Liver (tissue), 9 donors: ENCODE results near the gene WWOX. TPM values are rescaled to one million over a fixed set of nuclear protein-coding genes. Genes with fewer than 3 reads are reported as not detected.

ENCODE experiments used
- DNase-seq: peaks from one replicate; pipeline ENCODE4 v3.0.0-alpha.2; 2017; ENCODE audit warnings: low spot score
- H3K27ac ChIP-seq, 2 donors: one replicate each; pipeline ENCODE4 v1.7.0; 2013; ENCODE audit warnings: inconsistent platforms in 2 of 2, low read length in 2 of 2, control low read depth in 1 of 2, low read depth in 1 of 2, mild to moderate bottlenecking in 1 of 2
- H3K27me3 ChIP-seq, 4 donors: one replicate each; pipeline versions ENCODE4 v1.6.1 to v1.7.0; 2013; ENCODE audit warnings: low read length in 3 of 4, inconsistent platforms in 1 of 4, mild to moderate bottlenecking in 1 of 4, moderate library complexity in 1 of 4; ENCODE audit not compliant: control insufficient read depth in 4 of 4, insufficient read depth in 4 of 4
- H3K36me3 ChIP-seq, 4 donors: one replicate each; pipeline versions ENCODE4 v1.6.1 to v1.7.0; 2013; ENCODE audit warnings: low read length in 3 of 4, mild to moderate bottlenecking in 3 of 4, low read depth in 1 of 4, moderate library complexity in 1 of 4; ENCODE audit not compliant: control insufficient read depth in 4 of 4, insufficient read depth in 3 of 4
- H3K4me1 ChIP-seq, 4 donors: one replicate each; pipeline versions ENCODE4 v1.6.1 to v1.7.0; 2013; ENCODE audit warnings: low read length in 3 of 4, mild to moderate bottlenecking in 3 of 4, moderate library complexity in 1 of 4; ENCODE audit not compliant: control insufficient read depth in 4 of 4, insufficient read depth in 4 of 4
- H3K4me3 ChIP-seq, 3 donors: one replicate each; pipeline versions ENCODE4 v1.6.1 to v1.7.0; 2013; ENCODE audit warnings: low read length in 3 of 3, control low read depth in 1 of 3, low read depth in 1 of 3, mild to moderate bottlenecking in 1 of 3
- H3K9ac ChIP-seq, 2 donors: one replicate each; pipeline ENCODE4 v1.7.0; 2013; ENCODE audit warnings: low read length in 2 of 2, mild to moderate bottlenecking in 2 of 2, moderate library complexity in 2 of 2, control low read depth in 1 of 2, low read depth in 1 of 2
- H3K9me3 ChIP-seq, 4 donors: one replicate each; pipeline versions ENCODE4 v1.6.1 to v1.7.0; 2013; ENCODE audit warnings: low read length in 3 of 4; ENCODE audit not compliant: control insufficient read depth in 4 of 4
- EGR1 ChIP-seq, 2 donors: IDR thresholded peaks; 2 replicates each; pipeline ENCODE4 v1.6.1; 2016 to 2018; ENCODE audit warnings: antibody characterized with exemption in 2 of 2, low read depth in 2 of 2
- FOXA1 ChIP-seq: IDR thresholded peaks from 2 replicates; pipeline ENCODE4 v1.6.1; 2016; ENCODE audit warnings: antibody characterized with exemption
- FOXA2 ChIP-seq: IDR thresholded peaks from 2 replicates; pipeline ENCODE4 v1.6.1; 2016; ENCODE audit warnings: antibody characterized with exemption
- GABPA ChIP-seq, 2 donors: IDR thresholded peaks in 1 of 2; conservative IDR thresholded peaks in 1 of 2; 2 replicates each; pipeline ENCODE4 v1.6.1; 2016; ENCODE audit warnings: antibody characterized with exemption in 2 of 2, mild to moderate bottlenecking in 1 of 2, moderate library complexity in 1 of 2
- HNF4A ChIP-seq, 2 donors: conservative IDR thresholded peaks; 2 replicates each; pipeline ENCODE4 v1.6.1; 2016; ENCODE audit warnings: antibody characterized with exemption in 2 of 2, mild to moderate bottlenecking in 2 of 2
- HNF4G ChIP-seq: IDR thresholded peaks from 2 replicates; pipeline ENCODE4 v1.6.1; 2016; ENCODE audit warnings: antibody characterized with exemption
- JUND ChIP-seq, 2 donors: IDR thresholded peaks; 2 replicates each; pipeline ENCODE4 v1.6.1; 2016; ENCODE audit warnings: antibody characterized with exemption in 2 of 2
- NR2F2 ChIP-seq: IDR thresholded peaks from 2 replicates; pipeline ENCODE4 v1.6.1; 2016; ENCODE audit warnings: antibody characterized with exemption
- RAD21 ChIP-seq, 2 donors: IDR thresholded peaks; 2 replicates each; pipeline ENCODE4 v1.6.1; 2016; ENCODE audit warnings: antibody characterized with exemption in 2 of 2, mild to moderate bottlenecking in 2 of 2
- RXRA ChIP-seq, 2 donors: IDR thresholded peaks; 2 replicates each; pipeline ENCODE4 v1.6.1; 2017 to 2018; ENCODE audit warnings: antibody characterized with exemption in 2 of 2, mild to moderate bottlenecking in 1 of 2
- SP1 ChIP-seq: IDR thresholded peaks from 2 replicates; pipeline ENCODE4 v1.6.1; 2018; ENCODE audit warnings: antibody characterized with exemption, mild to moderate bottlenecking
- TAF1 ChIP-seq: conservative IDR thresholded peaks from 2 replicates; pipeline ENCODE4 v1.6.1; 2016; ENCODE audit warnings: antibody characterized with exemption, mild to moderate bottlenecking
- WGBS: extraction: QIAGEN DNeasy Blood & Tissue Kit; methylation state at CpG from one replicate; pipeline ENCODE4 v1.1.7; 2013; 5-methylcytosine and 5-hydroxymethylcytosine counted together
- polyA plus RNA-seq, 2 donors: library from polyadenylated mRNA; stranded (reverse) in 1 of 2; unstranded in 1 of 2; fragments of 200-250 nt in 1 of 2; fragments of >200 nt in 1 of 2; fragmentation: Nextera tagmentation in 1 of 2; extraction: Ambion mirVana in 1 of 2; gene quantifications; one replicate each; pipeline versions ENCODE4 v1.2.1 to v1.2.3, GENCODE V29; 2013 to 2015
- total RNA-seq, 2 donors: library from RNA; depleted of rRNA; stranded (reverse); fragments of >200 nt; gene quantifications; one replicate each; pipeline ENCODE4 v1.2.3, GENCODE V29; 2014
- TF ChIP-seq, protein P1 (sequence below): IDR thresholded peaks from 2 replicates; pipeline ENCODE4 v1.6.1; 2016; ENCODE audit warnings: antibody characterized with exemption, mild to moderate bottlenecking
- TF ChIP-seq, protein P2 (sequence below): fragments of 150-350 bp; IDR thresholded peaks from 2 replicates; pipeline ENCODE4 v1.5.1; 2017; ENCODE audit warnings: improper control_type of control experiment, low read depth, low read length; ENCODE audit not compliant: missing input control
- donor health status: healthy.
- donor health status: healthy.
- donor health status: healthy.
- donor health status: healthy.
- donor health status: healthy.

The WWOX gene
- total and polyA plus RNA-seq, 4 donors: 9.8 to 46.0 (median 15.3) TPM

DNA sequence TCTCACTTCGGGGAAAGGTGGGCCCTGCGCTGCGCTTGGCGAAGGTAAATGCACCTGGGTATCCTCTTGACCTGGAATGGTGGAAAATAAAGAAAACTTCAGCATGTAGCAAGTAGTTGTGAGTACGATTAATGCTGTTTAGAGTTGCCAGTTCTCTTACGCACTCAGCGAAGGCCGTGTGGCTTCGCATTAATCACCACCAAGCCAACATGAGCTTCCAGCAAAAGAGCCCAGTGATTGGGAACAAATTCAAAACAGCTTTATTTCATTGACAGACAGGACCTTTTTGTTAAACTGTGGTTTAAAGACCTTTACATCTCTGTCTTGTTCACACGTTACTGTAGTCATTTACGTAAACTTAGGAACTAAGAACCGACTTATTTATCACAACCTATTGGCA is 969.7 kb downstream of the WWOX start:
- no peaks in the 10 kb centered on the region for H3K9me3 ChIP-seq
- WGBS: 92% methylated on average over 12 of the region's 12 CpGs
- no peaks in the 10 kb centered on the region for H3K36me3 ChIP-seq
- H3K27ac ChIP-seq: no peak overlapping the region
- H3K4me3 ChIP-seq: no peak overlapping the region
- TF ChIP-seq RXRA (IDR thresholded peaks at IDR 0.05) (no peak), RAD21 (IDR thresholded peaks at IDR 0.05) (no peak), GABPA (IDR thresholded peaks at IDR 0.05 in 1 of 2, conservative IDR thresholded peaks at IDR 0.05 in 1 of 2) (no peak), FOXA2 (no peak), HNF4A (conservative IDR thresholded peaks at IDR 0.05) (no peak), NR2F2 (no peak), HNF4G (no peak), EGR1 (IDR thresholded peaks at IDR 0.05; ENCODE audit: low read depth in 2 of 2) (no peak), JUND (IDR thresholded peaks at IDR 0.05) (no peak), SP1 (no peak)
- TF ChIP-seq, protein P1, sequence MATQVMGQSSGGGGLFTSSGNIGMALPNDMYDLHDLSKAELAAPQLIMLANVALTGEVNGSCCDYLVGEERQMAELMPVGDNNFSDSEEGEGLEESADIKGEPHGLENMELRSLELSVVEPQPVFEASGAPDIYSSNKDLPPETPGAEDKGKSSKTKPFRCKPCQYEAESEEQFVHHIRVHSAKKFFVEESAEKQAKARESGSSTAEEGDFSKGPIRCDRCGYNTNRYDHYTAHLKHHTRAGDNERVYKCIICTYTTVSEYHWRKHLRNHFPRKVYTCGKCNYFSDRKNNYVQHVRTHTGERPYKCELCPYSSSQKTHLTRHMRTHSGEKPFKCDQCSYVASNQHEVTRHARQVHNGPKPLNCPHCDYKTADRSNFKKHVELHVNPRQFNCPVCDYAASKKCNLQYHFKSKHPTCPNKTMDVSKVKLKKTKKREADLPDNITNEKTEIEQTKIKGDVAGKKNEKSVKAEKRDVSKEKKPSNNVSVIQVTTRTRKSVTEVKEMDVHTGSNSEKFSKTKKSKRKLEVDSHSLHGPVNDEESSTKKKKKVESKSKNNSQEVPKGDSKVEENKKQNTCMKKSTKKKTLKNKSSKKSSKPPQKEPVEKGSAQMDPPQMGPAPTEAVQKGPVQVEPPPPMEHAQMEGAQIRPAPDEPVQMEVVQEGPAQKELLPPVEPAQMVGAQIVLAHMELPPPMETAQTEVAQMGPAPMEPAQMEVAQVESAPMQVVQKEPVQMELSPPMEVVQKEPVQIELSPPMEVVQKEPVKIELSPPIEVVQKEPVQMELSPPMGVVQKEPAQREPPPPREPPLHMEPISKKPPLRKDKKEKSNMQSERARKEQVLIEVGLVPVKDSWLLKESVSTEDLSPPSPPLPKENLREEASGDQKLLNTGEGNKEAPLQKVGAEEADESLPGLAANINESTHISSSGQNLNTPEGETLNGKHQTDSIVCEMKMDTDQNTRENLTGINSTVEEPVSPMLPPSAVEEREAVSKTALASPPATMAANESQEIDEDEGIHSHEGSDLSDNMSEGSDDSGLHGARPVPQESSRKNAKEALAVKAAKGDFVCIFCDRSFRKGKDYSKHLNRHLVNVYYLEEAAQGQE: no peak
- TF ChIP-seq, protein P2, sequence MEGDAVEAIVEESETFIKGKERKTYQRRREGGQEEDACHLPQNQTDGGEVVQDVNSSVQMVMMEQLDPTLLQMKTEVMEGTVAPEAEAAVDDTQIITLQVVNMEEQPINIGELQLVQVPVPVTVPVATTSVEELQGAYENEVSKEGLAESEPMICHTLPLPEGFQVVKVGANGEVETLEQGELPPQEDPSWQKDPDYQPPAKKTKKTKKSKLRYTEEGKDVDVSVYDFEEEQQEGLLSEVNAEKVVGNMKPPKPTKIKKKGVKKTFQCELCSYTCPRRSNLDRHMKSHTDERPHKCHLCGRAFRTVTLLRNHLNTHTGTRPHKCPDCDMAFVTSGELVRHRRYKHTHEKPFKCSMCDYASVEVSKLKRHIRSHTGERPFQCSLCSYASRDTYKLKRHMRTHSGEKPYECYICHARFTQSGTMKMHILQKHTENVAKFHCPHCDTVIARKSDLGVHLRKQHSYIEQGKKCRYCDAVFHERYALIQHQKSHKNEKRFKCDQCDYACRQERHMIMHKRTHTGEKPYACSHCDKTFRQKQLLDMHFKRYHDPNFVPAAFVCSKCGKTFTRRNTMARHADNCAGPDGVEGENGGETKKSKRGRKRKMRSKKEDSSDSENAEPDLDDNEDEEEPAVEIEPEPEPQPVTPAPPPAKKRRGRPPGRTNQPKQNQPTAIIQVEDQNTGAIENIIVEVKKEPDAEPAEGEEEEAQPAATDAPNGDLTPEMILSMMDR: no peak
- no peaks in the 10 kb centered on the region for H3K27me3 ChIP-seq
- DNase-seq: no peak
- H3K4me1 ChIP-seq: no peaks in the 10 kb centered on the region
- H3K9ac ChIP-seq: no peak overlapping the region

DNA sequence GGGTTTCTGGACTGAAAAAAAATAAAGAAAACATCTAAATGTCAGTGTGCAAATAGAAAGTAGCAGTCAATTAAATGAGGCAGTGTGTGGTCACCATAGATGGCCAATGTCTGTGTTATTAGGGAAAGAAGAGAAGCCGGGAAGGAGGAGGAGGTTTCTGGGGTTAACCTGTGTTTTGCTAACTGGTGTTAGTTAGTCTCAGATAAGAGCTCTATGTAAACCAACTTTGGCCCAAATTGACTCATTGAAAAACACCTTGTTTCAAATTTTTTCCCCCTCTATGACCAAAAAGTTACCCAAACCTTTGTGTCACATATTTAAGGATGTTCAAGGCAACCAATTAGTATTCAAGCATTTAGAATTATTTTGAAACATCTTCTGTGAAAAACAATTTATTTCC is 970.2 kb downstream of the WWOX start:
- Histone ChIP-seq H3K27ac (no peak overlapping the region), H3K36me3 (no peaks in the 10 kb centered on the region), H3K4me1 (no peaks in the 10 kb centered on the region), H3K4me3 (no peak overlapping the region), H3K9ac (no peak overlapping the region), H3K27me3 (no peaks in the 10 kb centered on the region), H3K9me3 (no peaks in the 10 kb centered on the region)
- TF ChIP-seq TAF1 (no peak), SP1 (no peak), FOXA1 (no peak), RXRA (IDR thresholded peaks at IDR 0.05) (no peak), RAD21 (IDR thresholded peaks at IDR 0.05) (no peak)
- TF ChIP-seq, protein P2: no peak
- WGBS: 84% methylated on average over 1 of the region's 1 CpG
- DNase-seq: no peak
